ENCODE results near the gene FADS1.

The FADS1 gene

DNA sequence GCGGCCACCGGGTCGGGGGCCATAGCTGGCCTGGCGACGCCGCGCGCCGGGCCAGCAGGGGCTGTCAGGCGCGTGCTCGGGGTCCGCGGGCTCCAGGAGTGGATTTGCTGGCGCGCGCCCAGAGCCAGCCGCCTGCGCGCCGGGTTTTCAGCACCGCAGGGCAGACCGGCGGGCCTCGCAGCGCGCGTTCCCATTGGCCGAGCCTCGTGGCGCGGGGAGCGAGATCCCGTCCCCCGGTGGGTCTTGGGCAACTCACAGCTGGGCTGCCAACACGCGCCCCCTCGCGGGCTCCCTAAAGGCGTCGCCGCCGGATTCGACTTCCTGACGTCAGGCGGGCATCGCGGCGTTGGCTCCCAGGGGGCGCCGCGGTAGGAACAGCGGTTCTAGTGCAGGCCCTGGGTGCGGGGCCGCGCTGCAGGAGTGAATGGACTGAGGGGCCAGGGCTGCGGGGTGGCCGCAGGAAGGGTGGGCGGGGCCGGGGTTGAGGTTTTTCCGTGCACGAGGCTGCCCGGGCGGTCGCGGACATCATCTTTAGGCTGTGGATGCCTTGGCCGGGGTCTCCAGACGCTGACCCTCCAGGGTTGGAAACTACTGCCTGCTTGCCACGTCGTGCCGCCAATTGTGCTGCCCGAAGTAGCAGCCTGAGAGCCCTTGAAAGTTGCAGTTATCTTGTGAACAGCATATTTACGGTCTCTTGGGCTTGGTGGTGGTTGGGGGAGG is at the start of gene FADS1:
Gene FADS1, minus strand, starts transcription at position 268 of the 720 bp plus-strand sequence. Its CDS starts 74 bp downstream, at position 194.
- Mint-ChIP-seq H3K27ac (peak within 1 kb of the TSS; percentile 98), H3K4me1 (ENCODE audit: low read depth) (peaks cover 12% of the 10 kb centered on the region), H3K36me3 (ENCODE audit: low read depth) (peaks cover 31% of the 10 kb centered on the region), H3K4me3 (peak within 1 kb of the TSS; percentile 97), H3K9me3 (no peaks in the 10 kb centered on the region), H3K27me3 (ENCODE audit: low read depth) (no peaks in the 10 kb centered on the region)
- peak; percentile 94 for DNase-seq (ENCODE audit: low spot score)

DNA sequence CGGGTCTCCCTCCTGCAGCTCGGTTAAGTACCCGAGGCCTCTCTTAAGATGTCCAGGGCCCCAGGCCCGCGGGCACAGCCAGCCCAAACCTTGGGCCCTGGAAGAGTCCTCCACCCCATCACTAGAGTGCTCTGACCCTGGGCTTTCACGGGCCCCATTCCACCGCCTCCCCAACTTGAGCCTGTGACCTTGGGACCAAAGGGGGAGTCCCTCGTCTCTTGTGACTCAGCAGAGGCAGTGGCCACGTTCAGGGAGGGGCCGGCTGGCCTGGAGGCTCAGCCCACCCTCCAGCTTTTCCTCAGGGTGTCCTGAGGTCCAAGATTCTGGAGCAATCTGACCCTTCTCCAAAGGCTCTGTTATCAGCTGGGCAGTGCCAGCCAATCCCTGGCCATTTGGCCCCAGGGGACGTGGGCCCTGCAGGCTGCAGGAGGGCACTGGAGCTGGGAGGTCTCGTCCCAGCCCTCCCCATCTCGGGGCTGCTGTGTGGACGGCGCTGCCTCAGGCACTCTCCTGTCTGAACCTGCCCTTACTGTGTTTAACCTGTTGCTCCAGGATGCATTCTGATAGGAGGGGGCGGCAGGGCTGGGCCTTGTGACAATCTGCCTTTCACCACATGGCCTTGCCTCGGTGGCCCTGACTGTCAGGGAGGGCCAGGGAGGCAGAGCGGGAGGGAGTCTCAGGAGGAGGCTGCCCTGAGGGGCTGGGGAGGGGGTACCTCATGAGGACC is 49.6 kb upstream of the FADS1 start:
- no peaks in the 10 kb centered on the region for H3K27me3 Mint-ChIP-seq (ENCODE audit: low read depth)

DNA sequence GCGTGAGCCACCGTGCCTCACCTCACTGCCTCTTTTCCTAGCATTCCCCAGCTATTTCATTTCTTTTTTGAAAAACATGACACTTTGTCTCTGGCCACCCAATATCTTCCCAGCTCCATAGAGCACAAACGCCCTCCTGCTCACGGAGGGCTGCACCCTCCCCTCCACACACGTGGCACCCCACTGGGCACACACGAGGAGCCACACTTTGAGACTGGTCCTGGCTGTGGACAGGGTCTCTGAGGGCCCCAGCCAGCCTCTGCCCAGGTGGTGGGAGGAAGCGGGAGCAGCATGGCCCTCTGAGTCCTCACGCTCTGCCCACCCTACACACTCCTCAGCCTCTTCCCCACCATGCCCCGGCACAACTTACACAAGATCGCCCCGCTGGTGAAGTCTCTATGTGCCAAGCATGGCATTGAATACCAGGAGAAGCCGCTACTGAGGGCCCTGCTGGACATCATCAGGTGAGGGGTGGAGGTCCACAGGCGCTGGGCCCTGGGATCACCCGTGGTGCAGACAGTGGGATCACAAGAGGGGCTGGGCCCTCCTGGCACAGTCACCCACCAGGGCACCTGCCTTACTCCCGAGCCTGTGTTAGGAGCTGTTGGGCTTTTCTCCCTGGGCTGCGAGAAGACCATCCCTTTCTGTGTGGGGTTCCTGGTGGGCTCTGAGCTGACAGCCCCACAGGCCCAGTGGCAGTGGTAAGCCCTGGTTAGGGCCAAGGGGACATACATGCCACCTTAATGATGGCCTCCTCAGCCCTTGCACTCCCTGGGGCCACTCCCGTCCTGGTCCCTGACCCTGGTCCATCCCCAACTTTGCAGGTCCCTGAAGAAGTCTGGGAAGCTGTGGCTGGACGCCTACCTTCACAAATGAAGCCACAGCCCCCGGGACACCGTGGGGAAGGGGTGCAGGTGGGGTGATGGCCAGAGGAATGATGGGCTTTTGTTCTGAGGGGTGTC is 48.3 kb upstream of the FADS1 start:
- H3K4me3 Mint-ChIP-seq, result no peak overlapping the region
- H3K36me3 Mint-ChIP-seq (ENCODE audit: low read depth), result peaks cover 33% of the 10 kb centered on the region
- no peak for DNase-seq (ENCODE audit: low spot score)
- no peaks in the 10 kb centered on the region for H3K27me3 Mint-ChIP-seq (ENCODE audit: low read depth)
- no peaks in the 10 kb centered on the region for H3K9me3 Mint-ChIP-seq
- H3K4me1 Mint-ChIP-seq (ENCODE audit: low read depth), result no peaks in the 10 kb centered on the region
- H3K27ac Mint-ChIP-seq, result no peak overlapping the region

More for the DNA sequence above, 49.6 kb upstream of the FADS1 start:
- no peak overlapping the region for H3K4me3 Mint-ChIP-seq
- H3K9me3 Mint-ChIP-seq, result no peaks in the 10 kb centered on the region
- DNase-seq (ENCODE audit: low spot score), result no peak
- H3K4me1 Mint-ChIP-seq (ENCODE audit: low read depth), result peaks cover 4% of the 10 kb centered on the region
- peaks cover 25% of the 10 kb centered on the region for H3K36me3 Mint-ChIP-seq (ENCODE audit: low read depth)
- H3K27ac Mint-ChIP-seq, result no peak overlapping the region

DNA sequence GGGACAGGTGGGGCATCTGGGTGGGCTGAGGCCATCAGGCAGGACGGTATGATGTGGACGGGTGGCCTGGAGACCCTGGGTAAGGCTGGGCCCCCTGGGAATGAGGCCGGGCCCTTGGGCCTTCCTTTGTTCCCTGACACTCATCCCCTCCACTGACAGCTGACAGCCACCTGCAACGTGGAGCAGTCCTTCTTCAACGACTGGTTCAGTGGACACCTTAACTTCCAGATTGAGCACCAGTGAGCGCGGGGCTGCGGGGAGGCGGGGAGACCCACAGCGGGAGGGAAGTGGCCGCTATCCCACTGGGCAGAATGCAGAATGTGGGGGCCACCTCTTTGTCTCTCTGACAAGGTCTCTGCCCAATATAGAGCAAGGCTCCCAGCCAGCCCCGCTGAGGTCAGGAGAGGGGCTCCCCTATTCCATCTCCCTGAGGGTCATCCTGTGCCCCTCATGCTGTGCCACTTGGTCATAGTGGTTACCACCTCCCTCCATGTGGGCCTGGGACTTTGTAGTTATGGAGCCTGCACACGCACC is 46.8 kb upstream of the FADS1 start:
- Mint-ChIP-seq H3K36me3 (ENCODE audit: low read depth) (peaks cover 45% of the 10 kb centered on the region), H3K4me3 (no peak overlapping the region)
- DNase-seq (ENCODE audit: low spot score), result no peak

DNA sequence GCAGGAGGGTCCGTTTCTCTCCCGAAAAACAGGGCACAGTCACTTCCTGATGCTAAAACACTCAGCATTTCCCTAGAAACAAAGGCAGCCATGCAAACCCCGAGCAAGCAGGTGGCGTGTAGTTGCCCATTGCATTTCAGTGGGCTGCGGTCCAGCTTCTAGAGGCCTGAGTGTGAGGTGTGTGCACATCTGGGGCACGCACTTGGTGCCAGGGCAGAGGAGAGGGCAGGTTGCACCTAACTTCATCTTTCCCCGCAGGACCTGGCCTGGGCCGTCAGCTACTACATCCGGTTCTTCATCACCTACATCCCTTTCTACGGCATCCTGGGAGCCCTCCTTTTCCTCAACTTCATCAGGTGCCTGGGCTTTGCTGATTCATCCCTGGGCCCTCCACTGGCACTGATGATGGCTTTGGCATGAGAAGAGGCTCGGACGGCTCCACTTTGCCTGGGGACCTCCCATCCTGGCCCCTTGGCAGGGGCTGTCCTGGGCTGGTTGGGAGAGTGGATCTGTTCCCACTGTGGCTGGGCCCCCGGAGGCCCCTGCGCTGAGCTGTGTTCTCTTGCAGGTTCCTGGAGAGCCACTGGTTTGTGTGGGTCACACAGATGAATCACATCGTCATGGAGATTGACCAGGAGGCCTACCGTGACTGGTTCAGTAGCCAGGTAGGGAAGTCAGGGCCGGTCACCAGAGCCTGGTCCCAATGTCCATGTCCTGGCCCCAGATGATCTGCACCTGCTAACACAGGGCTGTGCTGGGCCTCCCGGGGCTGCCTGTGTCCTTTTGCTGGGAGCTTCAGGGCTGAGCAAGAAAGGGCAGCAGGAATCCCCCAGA is 46.1 kb upstream of the FADS1 start:
- DNase-seq (ENCODE audit: low spot score), result no peak
- peaks cover 45% of the 10 kb centered on the region for H3K36me3 Mint-ChIP-seq (ENCODE audit: low read depth)
- no peaks in the 10 kb centered on the region for H3K4me1 Mint-ChIP-seq (ENCODE audit: low read depth)
- H3K4me3 Mint-ChIP-seq, result no peak overlapping the region
- no peak overlapping the region for H3K27ac Mint-ChIP-seq
- H3K27me3 Mint-ChIP-seq (ENCODE audit: low read depth), result no peaks in the 10 kb centered on the region
- H3K9me3 Mint-ChIP-seq, result no peaks in the 10 kb centered on the region

More for the DNA sequence above, 46.8 kb upstream of the FADS1 start:
- Mint-ChIP-seq H3K9me3 (no peaks in the 10 kb centered on the region), H3K27me3 (ENCODE audit: low read depth) (no peaks in the 10 kb centered on the region), H3K4me1 (ENCODE audit: low read depth) (no peaks in the 10 kb centered on the region), H3K27ac (no peak overlapping the region)

DNA sequence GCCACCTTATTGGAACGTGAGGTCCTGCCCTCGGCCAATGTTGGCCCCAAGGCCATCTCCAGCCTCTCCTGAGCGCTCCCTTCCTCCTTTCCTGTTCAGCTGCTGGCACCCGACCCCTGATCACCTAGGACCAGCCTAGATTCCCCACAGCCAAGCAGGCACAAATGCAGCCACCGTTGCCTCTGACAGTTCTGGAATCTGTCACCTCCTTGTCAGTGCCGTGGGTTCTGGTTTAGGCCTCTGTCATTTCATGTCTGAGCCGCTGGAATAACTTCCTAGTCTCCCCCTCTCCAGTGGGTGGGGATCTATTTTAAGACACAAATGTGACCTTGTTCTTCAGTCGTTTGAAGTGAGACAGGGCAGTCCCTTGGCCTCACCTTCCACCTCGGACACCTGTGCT is 44.8 kb upstream of the FADS1 start:
- no peaks in the 10 kb centered on the region for H3K4me1 Mint-ChIP-seq (ENCODE audit: low read depth)
- H3K36me3 Mint-ChIP-seq (ENCODE audit: low read depth), result peaks cover 42% of the 10 kb centered on the region
- no peak overlapping the region for H3K27ac Mint-ChIP-seq
- no peaks in the 10 kb centered on the region for H3K9me3 Mint-ChIP-seq
- H3K27me3 Mint-ChIP-seq (ENCODE audit: low read depth), result no peaks in the 10 kb centered on the region
- no peak for DNase-seq (ENCODE audit: low spot score)
- H3K4me3 Mint-ChIP-seq, result no peak overlapping the region

DNA sequence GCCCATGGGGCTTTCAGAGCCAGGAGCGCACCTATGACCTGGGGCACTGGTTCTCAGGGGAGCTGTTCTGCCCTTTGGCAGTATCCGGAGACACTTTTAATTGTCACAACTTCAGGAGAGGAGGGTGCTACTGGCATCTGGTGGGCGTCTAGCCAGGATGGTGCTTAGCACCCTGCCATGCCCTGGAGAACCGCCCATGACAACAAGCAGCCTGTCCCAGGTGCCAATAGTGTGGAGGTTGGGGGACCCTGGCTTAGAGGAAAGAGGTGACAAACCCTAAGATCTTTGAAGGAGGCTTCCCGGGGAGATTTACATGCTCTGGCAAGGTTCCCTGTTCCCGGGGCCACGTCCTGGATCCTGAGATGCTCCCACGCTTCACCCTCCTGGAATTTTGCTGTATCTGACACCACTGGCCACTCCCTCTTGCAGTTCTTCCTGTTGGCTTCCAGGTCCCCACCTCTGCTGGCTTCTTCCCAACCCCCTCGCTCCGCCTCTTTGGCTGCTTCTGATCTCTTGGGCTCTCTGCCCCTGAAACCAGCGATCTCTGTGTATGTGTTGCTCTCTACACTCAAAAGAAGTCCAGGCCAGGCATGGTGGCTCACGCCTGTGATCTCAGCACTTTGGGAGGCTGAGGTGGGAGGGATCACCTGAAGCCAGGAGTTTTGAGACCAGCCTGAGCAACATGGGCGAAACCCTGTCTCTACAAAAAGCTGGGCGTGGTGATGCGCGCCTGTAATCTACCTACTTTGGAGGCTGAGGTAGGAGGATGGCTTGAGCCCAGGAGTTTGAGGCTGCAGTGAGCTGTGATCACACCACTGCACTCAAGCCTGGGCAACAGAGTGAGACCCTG is 43.5 kb upstream of the FADS1 start:
- no peak overlapping the region for H3K4me3 Mint-ChIP-seq
- peak overlapping the region; percentile 50 for H3K27ac Mint-ChIP-seq
- no peaks in the 10 kb centered on the region for H3K4me1 Mint-ChIP-seq (ENCODE audit: low read depth)
- no peaks in the 10 kb centered on the region for H3K9me3 Mint-ChIP-seq
- H3K27me3 Mint-ChIP-seq (ENCODE audit: low read depth), result no peaks in the 10 kb centered on the region
- DNase-seq (ENCODE audit: low spot score), result no peak
- peaks cover 38% of the 10 kb centered on the region for H3K36me3 Mint-ChIP-seq (ENCODE audit: low read depth)

DNA sequence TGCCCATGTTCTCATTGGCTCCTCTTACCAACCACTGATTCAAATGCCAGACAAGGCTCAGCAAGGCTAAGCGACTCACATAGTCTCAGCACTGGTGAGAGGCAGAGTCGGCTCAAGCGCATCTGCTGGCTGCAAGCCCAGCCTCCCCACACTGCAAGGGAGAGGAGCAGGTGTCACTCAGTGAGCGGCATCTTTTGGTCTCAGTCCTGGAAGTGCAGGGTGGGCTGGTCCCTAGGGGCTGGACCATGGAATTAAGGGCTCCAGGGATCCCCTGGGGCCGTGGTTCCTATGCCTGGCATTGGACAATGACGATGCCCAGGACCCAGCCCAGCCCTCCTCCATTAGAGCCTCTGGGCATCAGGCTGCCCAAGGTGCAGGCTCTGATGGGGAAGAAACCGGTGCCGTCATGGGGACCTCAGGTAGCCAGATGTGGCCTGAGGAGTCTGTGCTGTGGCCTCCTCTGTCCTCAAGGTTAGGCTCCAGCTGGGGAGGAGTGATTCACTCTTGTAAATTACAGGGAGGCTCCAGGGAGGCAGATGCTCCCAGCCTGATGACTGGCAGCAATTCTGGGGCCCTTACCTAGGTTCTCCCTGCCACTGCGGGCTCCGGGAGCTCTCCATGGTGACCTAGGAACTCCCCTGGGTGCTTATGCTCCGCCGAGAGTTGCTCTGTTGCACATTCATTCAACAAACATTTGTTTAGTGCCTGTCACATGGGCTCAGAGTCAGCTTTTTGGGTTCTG is 39.3 kb upstream of the FADS1 start:
- Mint-ChIP-seq H3K27me3 (ENCODE audit: low read depth) (no peaks in the 10 kb centered on the region), H3K27ac (peak overlapping the region; percentile 26), H3K4me3 (no peak overlapping the region), H3K36me3 (ENCODE audit: low read depth) (peaks cover 43% of the 10 kb centered on the region), H3K4me1 (ENCODE audit: low read depth) (no peaks in the 10 kb centered on the region), H3K9me3 (no peaks in the 10 kb centered on the region)
- DNase-seq (ENCODE audit: low spot score), result no peak

DNA sequence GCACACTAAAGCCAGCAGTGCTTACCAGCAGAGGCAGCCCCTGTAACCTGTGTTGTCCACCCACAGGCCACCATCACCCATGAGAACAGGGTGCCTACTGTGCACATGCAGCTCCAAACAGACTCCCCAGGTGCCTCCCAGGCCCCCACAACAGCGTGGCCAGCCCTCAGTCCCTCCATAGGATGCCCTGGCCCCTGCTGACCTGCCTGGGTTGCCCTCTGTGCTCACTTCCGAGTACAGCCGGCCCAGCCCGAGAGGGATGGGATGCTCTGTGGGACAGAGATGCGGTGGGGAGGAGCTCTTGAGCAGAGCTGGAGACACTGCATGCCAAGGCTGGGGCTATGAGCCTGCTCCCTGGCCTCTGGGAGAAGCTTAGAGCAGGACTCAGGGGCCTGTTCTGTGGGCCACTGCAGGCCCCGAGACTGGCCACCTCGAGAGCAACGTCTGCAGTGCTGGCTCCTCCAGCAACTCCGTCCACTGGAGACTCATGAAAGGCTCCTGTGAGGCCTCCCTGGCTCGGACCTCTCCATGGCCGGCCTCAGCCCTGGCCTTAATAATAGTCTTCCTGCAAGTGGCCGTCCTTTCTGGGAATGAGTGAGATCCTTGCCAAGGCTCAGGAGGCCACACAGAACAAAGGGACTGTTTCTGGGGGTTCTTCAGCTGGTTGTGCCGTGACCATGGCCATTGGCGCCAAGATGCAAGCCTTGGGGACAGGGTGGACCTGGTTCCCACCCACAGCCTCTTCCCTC is 38.3 kb upstream of the FADS1 start:
- Mint-ChIP-seq H3K36me3 (ENCODE audit: low read depth) (peaks cover 41% of the 10 kb centered on the region), H3K27me3 (ENCODE audit: low read depth) (no peaks in the 10 kb centered on the region), H3K9me3 (no peaks in the 10 kb centered on the region), H3K27ac (no peak overlapping the region), H3K4me3 (no peak overlapping the region), H3K4me1 (ENCODE audit: low read depth) (no peaks in the 10 kb centered on the region)
- DNase-seq (ENCODE audit: low spot score), result no peak

DNA sequence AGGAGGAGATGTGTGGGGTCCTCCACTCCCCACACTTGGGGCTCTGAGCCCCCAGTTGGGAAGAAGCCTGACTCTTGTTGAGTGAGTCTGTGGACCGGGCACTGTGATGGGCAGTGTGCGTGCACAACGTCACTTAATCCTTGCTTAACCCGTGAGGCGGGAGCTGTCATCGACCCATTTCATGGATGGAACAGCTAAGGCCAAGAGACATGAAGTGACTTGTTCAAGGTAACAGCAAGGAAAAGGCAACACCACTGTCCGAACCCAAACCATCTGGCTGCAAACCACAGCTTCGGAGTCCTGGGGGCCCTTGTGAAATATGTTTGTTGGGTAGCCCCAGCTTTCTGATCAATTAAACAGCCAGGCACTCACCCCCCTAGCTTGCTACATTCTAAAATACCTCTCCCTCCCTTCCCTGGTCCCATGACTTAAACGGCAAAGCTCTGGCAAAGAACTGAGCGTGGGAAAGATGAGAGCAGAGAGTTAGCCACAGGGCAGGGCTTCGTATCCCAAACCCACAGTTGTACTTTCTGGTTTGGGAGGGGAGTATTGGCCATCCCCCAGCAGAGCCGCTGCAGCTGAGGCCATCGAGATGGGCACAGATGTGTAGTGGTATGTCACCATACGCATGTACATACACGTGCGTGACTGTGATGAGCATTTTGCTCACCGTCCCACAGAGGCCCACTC is 37.5 kb upstream of the FADS1 start:
- DNase-seq (ENCODE audit: low spot score), result no peak
- no peaks in the 10 kb centered on the region for H3K4me1 Mint-ChIP-seq (ENCODE audit: low read depth)
- no peak overlapping the region for H3K4me3 Mint-ChIP-seq
- no peak overlapping the region for H3K27ac Mint-ChIP-seq
- no peaks in the 10 kb centered on the region for H3K9me3 Mint-ChIP-seq
- H3K36me3 Mint-ChIP-seq (ENCODE audit: low read depth), result peaks cover 41% of the 10 kb centered on the region
- no peaks in the 10 kb centered on the region for H3K27me3 Mint-ChIP-seq (ENCODE audit: low read depth)

DNA sequence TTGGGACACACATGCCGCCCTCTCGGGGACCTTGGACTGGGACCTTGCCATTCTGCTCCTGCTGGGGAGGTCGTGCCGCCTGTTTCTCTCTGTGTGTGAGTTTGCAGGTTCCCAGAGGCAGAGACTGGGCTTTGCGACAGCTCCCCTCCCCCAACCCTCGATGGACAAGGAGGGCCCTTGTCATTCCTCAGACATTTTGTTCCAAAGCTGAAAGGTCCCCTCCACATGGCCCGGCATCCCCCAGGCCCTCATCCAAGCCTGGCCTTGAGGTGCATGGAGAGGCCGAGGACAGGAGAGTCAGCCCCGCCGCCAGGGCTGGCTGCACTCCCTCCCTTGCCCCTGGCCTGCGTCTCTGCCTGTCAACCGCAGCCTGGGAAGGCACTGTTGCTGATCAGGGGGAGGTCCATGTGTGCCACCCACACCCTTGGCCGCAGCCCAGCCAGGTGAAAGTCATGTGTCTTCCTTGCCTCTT is 36.9 kb upstream of the FADS1 start:
- Mint-ChIP-seq H3K9me3 (no peaks in the 10 kb centered on the region), H3K4me3 (no peak overlapping the region), H3K36me3 (ENCODE audit: low read depth) (peaks cover 37% of the 10 kb centered on the region), H3K4me1 (ENCODE audit: low read depth) (no peaks in the 10 kb centered on the region), H3K27ac (no peak overlapping the region), H3K27me3 (ENCODE audit: low read depth) (no peaks in the 10 kb centered on the region)
- no peak for DNase-seq (ENCODE audit: low spot score)
